Right lobe of liver (tissue), 6 donors: ENCODE data around the gene DDX25. TPM values are rescaled to one million over a fixed set of nuclear protein-coding genes. Genes with fewer than 3 reads are reported as not detected.
"Not testable (repeated sequence)": the region's sequence is repeated elsewhere in the genome, so short reads cannot be mapped to it uniquely, and the experiment has no call there.

ENCODE experiments used
- ATAC-seq, 4 donors: fragments of 200-7000 bp; cut with Tn5 transposase; one replicate each; pipeline ENCODE4 v1.9.1; 2020; ENCODE audit warnings: mild to moderate bottlenecking in 4 of 4, moderate library complexity in 4 of 4
- DNase-seq, 3 donors: peaks; one replicate each; pipeline ENCODE4 v3.0.0-alpha.2; 2020
- H3K27ac ChIP-seq, 3 donors: fragments of 200-600 bp; one replicate each; pipeline ENCODE4 v1.8.0; 2022
- H3K27me3 ChIP-seq, 2 donors: fragments of 200-600 bp; one replicate each; pipeline ENCODE4 v1.8.0; 2022
- H3K36me3 ChIP-seq, 4 donors: fragments of 200-600 bp; sonication (generic) in 1 of 4; one replicate each; pipeline versions ENCODE4 v1.5.1 to v1.8.0; 2017 to 2022; ENCODE audit warnings: control low read depth in 1 of 4
- H3K4me1 ChIP-seq, 4 donors: fragments of 200-600 bp; sonication (generic) in 1 of 4; one replicate each; pipeline versions ENCODE4 v1.5.1 to v1.8.0; 2017 to 2022; ENCODE audit warnings: control low read depth in 1 of 4
- H3K4me3 ChIP-seq, 3 donors: fragments of 200-600 bp; one replicate each; pipeline ENCODE4 v1.8.0; 2022
- H3K9me3 ChIP-seq, 4 donors: fragments of 200-600 bp; sonication (generic) in 1 of 4; one replicate each; pipeline versions ENCODE4 v1.5.1 to v1.8.0; 2017 to 2022; ENCODE audit warnings: control low read depth in 1 of 4
- CTCF ChIP-seq, 4 donors: fragments of 200-600 bp in 3 of 4; fragments of 450-650 bp in 1 of 4; IDR thresholded peaks; one replicate each; pipeline versions ENCODE4 v1.5.1 to v1.8.0; 2016 to 2022; ENCODE audit warnings: antibody characterized with exemption in 4 of 4, mild to moderate bottlenecking in 2 of 4
- POLR2A ChIP-seq: fragments of 450-650 bp; IDR thresholded peaks from one replicate; pipeline ENCODE4 v1.6.1; 2017; ENCODE audit warnings: antibody characterized with exemption, mild to moderate bottlenecking
- WGBS: methylation state at CpG from one replicate; pipeline ENCODE4 v1.1.6; 2018; ENCODE audit warnings: low coverage, low lambda C conversion rate; ENCODE audit not compliant: insufficient coverage; ENCODE audit errors: missing lambda C conversion rate; 5-methylcytosine and 5-hydroxymethylcytosine counted together
- intact Hi-C, 2 donors: fragments of 100-400 bp; cut with DNase I; formaldehyde crosslinking; loops; one replicate each; pipeline versions ENCODE4 v1.11.2 to v1.14.1; 2022
- long read RNA-seq: library from polyadenylated mRNA; unstranded; transcript quantifications from one replicate; pipeline ENCODE4 v2.0.0, GENCODE V29; 2019
- total RNA-seq, 6 experiments: library from RNA; depleted of rRNA in 2 of 6; stranded (reverse); fragments of >200 nt in 2 of 6; fragmentation: NEBNext Ultra II Directional in 3 of 6; extraction: Animal tissue kit (Norgen Biotek cat#: 25700) in 3 of 6; gene quantifications; one replicate each; pipeline versions ENCODE4 v1.1.0 to v1.2.4, GENCODE V29; 2016 to 2023
- donor health status: DM: no; HTN: yes; CAD: no.
- donor health status: DM: no; HTN: no; CAD: no.
- donor health status: DM: no; HTN: no; CAD: no.
- donor health status: DM: no; HTN: yes; CAD: no.
- donor health status: DM: no; HTN: yes; CAD: no.

DDX25 gene
- under 1 TPM in 4 of 6 experiments, not detected in 2; 0.17 to 0.28 (median 0.21) TPM for total RNA-seq
- long read RNA-seq = 0 reads

DNA sequence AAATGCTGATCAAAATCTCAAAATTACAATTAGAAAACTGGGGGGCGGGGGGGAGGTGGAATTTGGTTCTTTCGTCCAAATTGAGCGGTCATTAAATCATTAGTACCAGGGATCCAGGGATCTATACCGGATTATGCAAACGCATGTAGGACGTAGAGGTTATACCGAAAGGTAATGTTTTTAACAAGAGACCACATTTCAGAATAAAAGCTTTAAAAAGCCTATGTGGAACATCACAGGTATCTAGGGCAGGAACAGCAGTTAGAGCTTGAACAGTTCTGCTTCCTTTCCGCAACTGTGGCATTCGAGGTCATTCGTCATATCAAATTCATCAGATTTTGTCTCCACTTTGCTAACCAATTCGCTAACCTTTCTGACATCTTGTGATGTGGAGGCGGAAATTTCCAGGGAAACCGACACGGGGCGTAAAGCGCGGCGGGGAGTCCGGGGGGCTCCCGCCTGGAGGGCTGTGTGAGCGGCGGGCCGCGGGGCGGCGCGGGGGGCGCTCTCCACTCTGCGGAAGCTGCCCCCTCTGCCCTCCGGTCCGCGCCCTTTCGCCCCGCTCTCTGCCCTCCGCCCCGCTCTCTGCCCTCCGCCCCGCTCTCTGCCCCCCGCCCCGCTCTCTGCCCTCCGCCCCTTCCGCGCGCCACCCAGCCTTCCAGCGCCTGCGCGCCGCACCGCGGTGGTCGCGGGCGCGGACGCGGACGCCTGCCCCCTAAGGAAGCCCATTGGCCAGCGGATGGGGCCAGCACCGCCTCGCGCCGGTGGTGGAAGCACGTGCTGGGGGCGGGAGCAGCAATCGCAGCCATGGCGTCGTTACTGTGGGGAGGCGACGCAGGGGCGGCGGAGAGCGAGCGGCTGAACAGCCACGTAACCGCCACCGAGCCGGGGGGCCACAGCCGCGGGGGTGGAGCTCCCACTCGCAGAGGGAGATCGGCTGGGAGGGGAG is at the start of gene DDX25:
Gene DDX25, plus strand, starts transcription at position 798 of the 949 bp plus-strand sequence. Its CDS starts 10 bp downstream, at position 808.
- Histone ChIP-seq H3K27me3 (no peaks in the 10 kb centered on the region), H3K27ac (no peak within 1 kb of the TSS), H3K4me3 (peak within 1 kb of the TSS; percentile 40 to 74 (median 64)), H3K9me3 (no peaks in the 10 kb centered on the region), H3K36me3 (peaks cover 0 to 14% (median 4%) of the 10 kb centered on the region in 4 donors), H3K4me1 (peaks cover 0 to 11% (median 2%) of the 10 kb centered on the region in 4 donors)
- intact Hi-C loops = no loop called here
- DNase-seq = no peak
- TF ChIP-seq CTCF (IDR thresholded peaks at IDR 0.05) (no peak), POLR2A (no peak)
- no peak for ATAC-seq
- WGBS = 7% methylated on average over 23 of the region's 81 CpGs

DNA sequence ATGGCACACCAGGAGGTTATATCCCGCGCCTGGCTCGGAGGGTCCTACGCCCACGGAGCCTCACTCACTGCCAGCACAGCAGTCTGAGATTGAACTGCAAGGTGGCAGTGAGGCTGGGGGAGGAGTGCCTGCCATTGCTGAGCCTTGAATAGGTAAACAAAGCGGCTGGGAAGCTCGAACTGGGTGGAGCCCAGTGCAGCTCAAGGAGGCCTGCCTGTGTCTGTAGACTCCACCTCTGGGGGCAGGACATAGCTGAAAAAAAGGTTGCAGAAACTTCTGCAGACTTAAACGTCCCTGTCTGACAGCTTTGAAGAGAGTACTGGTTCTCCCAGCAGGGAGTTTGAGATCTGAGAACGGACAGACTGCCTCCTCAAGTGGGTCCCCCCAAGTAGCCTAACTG is 46.6 kb upstream of the DDX25 start:
- 74% methylated on average over 7 of the region's 9 CpGs for WGBS
- H3K27ac ChIP-seq, H3K36me3 ChIP-seq, H3K4me3 ChIP-seq, H3K27me3 ChIP-seq, ATAC-seq, H3K9me3 ChIP-seq, DNase-seq, intact Hi-C loops, H3K4me1 ChIP-seq: not testable (repeated sequence)

DNA sequence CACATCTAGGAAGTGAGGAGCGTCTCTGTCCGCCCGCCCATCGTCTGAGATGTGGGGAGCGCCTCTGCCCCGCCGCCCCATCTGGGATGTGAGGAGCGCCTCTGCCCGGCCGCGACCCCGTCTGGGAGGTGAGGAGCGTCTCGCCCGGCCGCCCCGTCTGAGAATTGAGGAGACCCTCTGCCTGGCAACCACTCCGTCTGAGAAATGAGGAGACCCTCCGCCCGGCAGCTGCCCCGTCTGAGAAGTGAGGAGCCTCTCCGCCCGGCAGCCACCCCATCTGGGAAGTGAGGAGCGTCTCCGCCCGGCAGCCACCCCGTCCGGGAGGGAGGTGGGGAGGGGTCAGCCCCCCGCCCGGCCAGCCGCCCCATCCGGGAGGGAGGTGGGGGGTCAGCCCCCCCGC is 41.5 kb upstream of the DDX25 start:
- no CpG with 5 or more reads among the region's 33 CpGs for WGBS
- H3K27me3 ChIP-seq, intact Hi-C loops, H3K36me3 ChIP-seq, DNase-seq, H3K4me1 ChIP-seq, H3K4me3 ChIP-seq, H3K27ac ChIP-seq, H3K9me3 ChIP-seq, ATAC-seq: not testable (repeated sequence)

DNA sequence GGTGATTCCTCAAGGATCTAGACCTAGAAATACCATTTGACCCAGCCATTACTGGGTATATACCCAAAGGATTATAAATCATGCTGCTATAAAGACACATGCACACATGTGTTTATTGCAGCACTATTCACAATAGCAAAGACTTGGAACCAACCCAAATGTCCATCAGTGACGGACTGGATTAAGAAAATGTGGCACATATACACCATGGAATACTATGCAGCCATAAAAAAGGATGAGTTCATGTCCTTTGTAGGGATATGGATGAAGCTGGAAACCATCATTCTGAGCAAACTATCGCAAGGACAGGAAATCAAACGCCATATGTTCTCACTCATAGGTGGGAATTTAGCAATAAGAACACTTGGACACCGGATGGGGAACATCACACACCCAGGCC is 39.0 kb upstream of the DDX25 start:
- H3K27me3 ChIP-seq, H3K36me3 ChIP-seq, H3K9me3 ChIP-seq, DNase-seq, H3K4me1 ChIP-seq, H3K4me3 ChIP-seq, H3K27ac ChIP-seq, ATAC-seq, intact Hi-C loops: not testable (repeated sequence)
- 93% methylated on average over 3 of the region's 4 CpGs for whole genome bisulfite sequencing

DNA sequence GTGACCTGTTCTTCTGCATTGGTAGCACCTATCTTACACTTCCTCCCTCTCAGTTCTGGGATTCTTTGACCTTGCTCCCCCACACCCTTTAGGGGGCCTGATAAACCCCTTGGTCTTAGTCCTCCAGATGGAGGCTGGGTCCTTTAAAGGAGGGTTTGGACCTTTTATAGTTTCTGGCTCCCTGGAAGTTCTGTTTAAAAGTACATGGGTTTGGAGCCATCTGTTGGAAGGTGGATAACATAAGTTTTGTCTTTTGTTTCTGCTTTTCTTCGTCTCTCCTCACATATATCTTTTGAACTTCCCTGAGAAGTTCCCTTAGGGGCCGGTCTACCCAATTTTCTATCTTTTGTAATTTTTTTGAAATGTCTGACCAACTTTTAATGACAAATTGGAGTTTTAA is 34.8 kb upstream of the DDX25 start:
- Histone ChIP-seq H3K4me1 (no peaks in the 10 kb centered on the region), H3K36me3 (no peaks in the 10 kb centered on the region), H3K4me3 (no peak overlapping the region), H3K27me3 (no peaks in the 10 kb centered on the region), H3K27ac (no peak overlapping the region), H3K9me3 (no peaks in the 10 kb centered on the region)
- TF ChIP-seq CTCF (IDR thresholded peaks at IDR 0.05) = no peak
- no peak for TF ChIP-seq POLR2A
- ATAC-seq (no peak), DNase-seq (no peak)
- 74% methylated on average over 2 of the region's 2 CpGs for WGBS
- intact Hi-C loops = no loop called here

- H3K9me3 ChIP-seq = no peaks in the 10 kb centered on the region
- H3K27ac ChIP-seq = no peak overlapping the region
- TF ChIP-seq POLR2A = no peak
- TF ChIP-seq CTCF (IDR thresholded peaks at IDR 0.05) = peak; percentile 12 to 37 (median 34)
- peak; percentile 23 to 62 (median 47) for ATAC-seq
- no peak overlapping the region for H3K4me3 ChIP-seq
- DNase-seq = no peak
- 79% methylated on average over 10 of the region's 10 CpGs for whole genome bisulfite sequencing
- no peaks in the 10 kb centered on the region for H3K36me3 ChIP-seq
- H3K4me1 ChIP-seq = no peaks in the 10 kb centered on the region
- intact Hi-C loops = no loop called here
- no peaks in the 10 kb centered on the region for H3K27me3 ChIP-seq
These were observed 32.7 kb upstream of the DDX25 start for GRCh38 chr11:125871391-125872137.
